Measurements from ENCODE around the gene ICA1.

The ICA1 gene

DNA sequence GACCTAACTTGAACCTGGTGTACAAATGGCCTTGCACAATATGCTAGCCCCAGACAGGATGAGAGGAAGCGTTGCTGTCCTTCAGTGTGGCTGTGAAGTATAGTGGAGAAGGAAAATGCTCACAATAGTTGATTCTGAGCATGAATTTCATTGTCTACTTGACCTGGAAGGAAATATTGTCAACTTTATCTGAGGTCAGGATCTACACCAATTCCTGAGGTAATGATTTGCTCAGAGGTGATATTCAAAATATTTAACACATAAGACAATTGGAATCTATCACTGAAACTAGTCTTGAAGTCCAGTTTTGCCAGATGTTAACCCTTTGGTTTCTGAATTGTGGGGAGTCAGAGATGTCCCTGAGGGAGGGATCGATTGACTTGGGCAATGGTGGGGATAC, 20.9 kb upstream of the ICA1 start:
- no peaks in the 10 kb centered on the region for H3K36me3 Mint-ChIP-seq
- no peak overlapping the region for H3K4me3 Mint-ChIP-seq
- no peaks in the 10 kb centered on the region for H3K9me3 Mint-ChIP-seq
- no peak overlapping the region for H3K27ac Mint-ChIP-seq
- DNase-seq (ENCODE audit: low spot score in 2 of 2) (no peak), ATAC-seq (no peak)
- no peaks in the 10 kb centered on the region for H3K4me1 Mint-ChIP-seq

DNA sequence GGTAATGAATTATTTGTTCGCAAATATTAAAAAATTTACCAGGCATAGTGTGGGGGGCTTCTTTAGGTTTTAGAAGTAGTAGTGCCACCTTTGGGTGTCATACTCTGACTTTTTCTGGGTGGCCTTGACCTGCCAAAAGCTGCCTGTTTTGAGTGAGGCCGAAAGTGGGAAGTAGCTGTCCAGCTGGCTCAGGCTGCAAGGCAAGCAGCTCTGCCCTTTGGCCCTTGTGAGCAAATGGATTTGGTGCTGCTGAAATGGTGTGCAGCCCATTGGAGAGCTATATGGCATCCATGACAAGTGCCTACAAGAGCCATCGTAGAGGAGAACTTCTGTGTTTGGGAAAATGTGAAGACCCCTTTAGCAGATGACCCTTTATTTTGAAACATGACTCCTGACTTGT, 20.2 kb upstream of the ICA1 start:
- Mint-ChIP-seq H3K9me3 (no peaks in the 10 kb centered on the region), H3K4me1 (no peaks in the 10 kb centered on the region), H3K27ac (no peak overlapping the region), H3K36me3 (no peaks in the 10 kb centered on the region), H3K4me3 (no peak overlapping the region)
- DNase-seq (ENCODE audit: low spot score in 2 of 2) (no peak), ATAC-seq (no peak)

DNA sequence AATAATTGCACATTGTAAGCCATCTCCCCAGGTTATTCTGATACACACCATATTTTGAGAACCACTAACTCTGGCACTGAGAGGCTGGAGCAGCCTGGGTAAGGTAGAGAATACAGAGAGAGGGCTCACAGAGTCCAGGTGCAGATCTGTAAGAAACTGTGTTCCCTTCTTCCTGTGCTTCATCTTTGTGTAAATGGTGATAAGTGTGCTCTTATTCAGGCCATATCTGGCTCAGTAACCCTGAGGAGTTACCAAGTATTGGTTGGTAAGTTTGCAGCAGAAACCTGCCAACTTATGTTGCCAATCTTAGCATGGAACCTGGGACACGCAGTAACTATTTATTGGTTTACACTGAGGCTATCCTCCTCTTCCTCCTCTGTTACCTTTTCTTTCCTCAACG, 16.2 kb upstream of the ICA1 start:
- Mint-ChIP-seq H3K9me3 (no peaks in the 10 kb centered on the region), H3K4me1 (no peaks in the 10 kb centered on the region), H3K36me3 (no peaks in the 10 kb centered on the region), H3K27ac (no peak overlapping the region), H3K4me3 (no peak overlapping the region)
- no peak for DNase-seq (ENCODE audit: low spot score in 2 of 2)
- no peak for ATAC-seq

DNA sequence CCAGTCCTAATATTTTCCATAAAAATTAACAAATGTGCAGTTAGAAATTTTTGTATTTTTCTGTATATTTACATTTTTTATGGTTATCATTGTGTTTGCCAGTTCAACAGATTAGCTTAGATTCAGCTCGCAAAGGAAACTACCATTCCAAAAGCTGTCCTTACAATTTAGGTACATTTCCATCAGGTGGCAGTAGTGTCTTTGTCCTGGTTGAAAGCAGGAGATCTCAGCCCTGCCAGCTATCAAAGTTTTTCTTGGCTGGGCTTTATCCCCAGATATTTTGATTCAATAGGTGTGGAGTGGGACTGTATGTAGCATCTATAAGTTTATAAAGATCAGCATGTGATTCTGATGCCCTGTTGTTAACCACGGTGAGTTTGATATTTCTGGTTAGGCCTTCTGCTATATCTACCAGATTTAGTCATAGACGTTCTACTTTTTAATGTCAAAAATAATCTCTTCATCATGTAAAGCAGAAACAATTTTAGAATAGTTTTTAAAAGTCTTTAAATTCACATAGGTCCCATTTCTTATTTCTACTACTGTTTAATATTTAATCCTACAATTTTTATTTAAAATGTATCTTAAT, 15.5 kb upstream of the ICA1 start:
- no peak for ATAC-seq
- no peaks in the 10 kb centered on the region for H3K9me3 Mint-ChIP-seq
- no peak overlapping the region for H3K27ac Mint-ChIP-seq
- no peak for DNase-seq (ENCODE audit: low spot score in 2 of 2)
- no peaks in the 10 kb centered on the region for H3K4me1 Mint-ChIP-seq
- H3K4me3 Mint-ChIP-seq: no peak overlapping the region
- no peaks in the 10 kb centered on the region for H3K36me3 Mint-ChIP-seq

DNA sequence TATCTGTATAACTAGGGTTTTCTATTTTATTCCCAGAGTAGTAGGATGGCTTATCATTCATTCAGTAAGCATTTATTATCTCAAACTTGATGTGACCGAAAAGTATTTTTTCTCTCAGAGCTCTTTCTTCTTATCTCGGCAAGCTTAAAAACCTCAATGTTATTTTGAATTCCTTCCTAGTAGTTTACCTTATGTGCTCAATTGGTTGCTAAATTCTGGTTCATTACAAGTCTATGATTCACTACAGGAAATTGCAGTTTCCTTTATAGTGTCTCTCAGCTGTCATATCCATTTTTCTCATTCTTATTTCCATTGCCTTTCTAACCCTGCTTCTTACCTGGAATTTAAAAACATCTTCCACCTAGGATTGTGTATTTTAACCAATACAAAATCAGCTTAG, 12.6 kb upstream of the ICA1 start:
- no peak overlapping the region for H3K4me3 Mint-ChIP-seq
- H3K27ac Mint-ChIP-seq: no peak overlapping the region
- no peaks in the 10 kb centered on the region for H3K9me3 Mint-ChIP-seq
- no peak for ATAC-seq
- no peaks in the 10 kb centered on the region for H3K4me1 Mint-ChIP-seq
- DNase-seq (ENCODE audit: low spot score in 2 of 2): no peak
- no peaks in the 10 kb centered on the region for H3K36me3 Mint-ChIP-seq

DNA sequence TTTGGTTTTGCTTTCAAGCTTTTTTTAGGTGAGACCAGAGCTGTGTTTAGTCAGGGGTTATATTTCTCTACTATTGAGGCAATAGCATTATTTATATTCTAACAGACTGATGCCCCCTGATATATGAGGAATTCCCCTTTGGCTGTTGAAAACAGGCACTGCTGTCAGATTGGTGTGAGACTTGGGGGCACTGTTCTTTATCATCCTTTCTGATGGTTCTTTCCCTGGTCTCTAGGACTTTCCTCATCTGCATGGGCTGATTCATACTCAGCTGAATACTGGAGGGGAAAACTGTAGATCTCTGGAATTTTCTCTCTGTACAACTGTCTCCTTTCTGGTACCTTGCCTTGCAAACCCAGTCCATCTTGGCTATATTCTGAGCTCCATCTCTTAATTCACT, 10.0 kb upstream of the ICA1 start:
- Mint-ChIP-seq H3K27ac (no peak overlapping the region), H3K9me3 (no peaks in the 10 kb centered on the region), H3K4me3 (no peak overlapping the region), H3K36me3 (no peaks in the 10 kb centered on the region), H3K4me1 (no peaks in the 10 kb centered on the region)
- ATAC-seq (no peak), DNase-seq (ENCODE audit: low spot score in 2 of 2) (no peak)

DNA sequence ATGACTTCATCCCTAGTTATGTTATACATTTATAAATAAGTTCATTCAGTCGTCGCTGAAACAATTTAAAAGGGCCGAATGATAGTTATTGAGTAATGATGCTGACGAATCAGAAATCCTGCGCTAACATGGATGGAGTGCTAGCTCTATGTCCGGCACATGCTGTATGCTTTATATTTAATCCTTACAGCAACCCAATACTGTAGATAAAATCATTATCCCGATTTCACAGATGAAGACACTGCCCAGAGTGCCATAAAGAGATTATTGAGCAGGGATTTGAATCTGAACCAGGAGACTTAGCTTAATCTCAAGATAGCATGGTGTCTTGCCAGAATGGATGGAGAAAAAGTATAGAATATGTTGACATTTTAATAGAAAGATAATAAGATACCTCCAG, 1.1 kb upstream of the ICA1 start:
- Mint-ChIP-seq H3K27ac (no peak overlapping the region), H3K9me3 (no peaks in the 10 kb centered on the region), H3K4me3 (peak overlapping the region; percentile 42), H3K4me1 (no peaks in the 10 kb centered on the region), H3K36me3 (no peaks in the 10 kb centered on the region)
- ATAC-seq (no peak), DNase-seq (ENCODE audit: low spot score in 2 of 2) (no peak)

DNA sequence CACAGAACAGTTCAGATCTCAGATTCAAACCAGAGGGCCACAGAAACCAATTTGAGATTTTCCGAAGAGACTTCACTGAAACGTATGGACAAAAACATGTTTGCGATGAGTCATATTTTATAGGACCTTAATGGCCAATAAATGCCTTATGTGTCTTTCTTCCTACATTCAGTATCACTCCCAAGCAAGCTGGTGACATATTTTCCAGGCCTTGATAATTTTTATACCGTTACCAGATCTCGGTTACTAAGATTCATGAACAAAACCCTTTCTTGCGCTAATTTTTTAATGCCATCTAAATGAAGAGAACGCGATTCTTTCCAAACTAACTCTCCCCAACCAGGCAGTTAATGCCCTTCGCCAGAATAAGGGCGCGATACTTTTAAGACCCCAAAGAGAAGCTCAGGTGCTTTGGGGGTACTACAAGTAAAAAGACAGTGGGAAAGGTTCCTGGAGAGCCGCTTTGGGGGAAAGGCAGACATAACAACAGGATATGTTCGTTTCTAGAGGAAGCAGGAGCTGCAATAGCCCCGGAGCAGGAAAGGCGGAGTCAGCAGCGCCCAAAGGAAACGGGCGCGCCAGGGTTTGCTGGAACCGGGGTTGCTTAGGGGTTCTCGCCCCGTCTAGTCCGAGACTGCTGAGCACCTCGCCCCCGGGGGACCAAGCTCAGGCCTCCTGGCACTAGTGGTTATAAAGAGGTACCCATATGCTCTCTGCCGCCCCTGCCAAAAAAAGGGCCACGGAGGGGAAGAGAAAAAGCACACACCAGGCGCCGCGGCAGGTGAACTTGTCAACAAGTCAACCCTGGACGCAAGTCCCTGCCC, 884 bp downstream of the ICA1 start:
- Mint-ChIP-seq H3K36me3 (no peaks in the 10 kb centered on the region), H3K27ac (no peak overlapping the region), H3K4me1 (no peaks in the 10 kb centered on the region), H3K4me3 (peak overlapping the region; percentile 67), H3K9me3 (no peaks in the 10 kb centered on the region)
- DNase-seq (ENCODE audit: low spot score in 2 of 2) (peak in 1 of 2 donors; percentile 53), ATAC-seq (peak; percentile 22)

DNA sequence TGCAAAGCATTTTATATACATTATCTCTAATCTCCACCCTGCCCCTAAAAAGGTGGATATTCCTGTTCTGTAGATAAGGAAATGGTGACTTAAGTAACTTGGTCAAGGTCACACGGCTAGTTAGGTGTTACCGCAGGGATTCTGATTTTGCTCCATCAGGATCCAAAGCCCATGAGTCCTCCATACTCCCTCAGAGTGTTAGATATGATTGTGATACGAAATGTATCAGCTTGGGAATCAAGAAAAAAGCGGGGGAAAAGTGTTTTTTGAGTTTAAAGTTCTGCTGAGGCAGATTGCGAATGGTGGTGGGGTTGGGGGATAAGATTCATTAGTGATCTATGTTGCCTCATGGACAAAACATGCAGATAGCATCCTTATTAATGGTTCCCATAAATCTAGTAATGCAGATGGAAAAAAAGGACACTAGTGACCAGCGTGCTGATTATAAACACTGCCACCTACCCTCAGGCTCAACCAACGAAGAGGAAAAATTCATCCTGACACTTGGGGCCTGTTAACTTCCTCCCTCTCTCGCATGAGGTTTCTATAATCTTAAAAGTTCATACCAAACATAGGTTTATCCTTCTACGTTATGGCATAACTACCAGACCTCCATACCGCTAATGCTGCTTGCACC, 2.3 kb downstream of the ICA1 start:
- Mint-ChIP-seq H3K36me3 (no peaks in the 10 kb centered on the region), H3K4me3 (no peak overlapping the region), H3K9me3 (no peaks in the 10 kb centered on the region), H3K4me1 (no peaks in the 10 kb centered on the region), H3K27ac (no peak overlapping the region)
- no peak for ATAC-seq
- DNase-seq (ENCODE audit: low spot score in 2 of 2): no peak

DNA sequence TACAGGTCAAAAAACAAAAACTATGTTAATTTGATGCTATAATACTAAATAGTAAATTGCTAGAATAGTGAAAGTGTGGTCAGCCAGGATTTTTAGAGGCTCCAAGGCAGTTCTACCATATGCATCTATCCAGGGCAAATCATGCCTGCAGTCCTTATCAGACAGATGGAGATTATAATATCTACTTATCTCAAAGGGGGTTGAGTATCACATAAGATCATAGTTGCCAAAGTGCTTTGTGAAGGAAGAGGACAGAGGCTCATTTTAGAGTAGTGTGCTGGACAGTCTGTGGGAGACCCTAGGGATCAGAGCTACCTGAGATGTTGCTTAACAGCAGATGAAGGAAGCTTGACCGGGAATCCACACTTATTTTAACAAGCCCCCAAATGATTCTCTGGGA, 3.2 kb downstream of the ICA1 start:
- Mint-ChIP-seq H3K36me3 (no peaks in the 10 kb centered on the region), H3K4me3 (no peak overlapping the region), H3K9me3 (no peaks in the 10 kb centered on the region), H3K27ac (no peak overlapping the region), H3K4me1 (no peaks in the 10 kb centered on the region)
- ATAC-seq: no peak
- DNase-seq (ENCODE audit: low spot score in 2 of 2): no peak

DNA sequence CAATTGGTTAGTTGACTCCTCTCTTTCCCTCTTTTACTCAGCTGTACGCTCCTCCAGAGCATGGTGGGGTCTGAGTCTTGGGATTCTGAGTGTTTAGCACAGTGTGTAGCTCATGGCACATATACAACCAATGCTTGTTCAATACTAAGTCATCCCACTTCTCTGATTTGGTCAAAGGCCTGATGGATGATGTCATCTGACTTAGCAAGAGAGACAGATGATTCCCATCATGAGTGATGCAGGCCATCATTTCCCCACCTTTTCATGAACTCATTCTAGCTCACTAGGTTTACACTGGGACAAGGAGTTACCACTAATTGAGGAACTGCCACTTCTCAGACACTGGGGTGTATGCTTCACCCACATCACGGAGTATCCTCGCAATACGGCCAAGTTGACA, 3.8 kb downstream of the ICA1 start:
- Mint-ChIP-seq H3K36me3 (no peaks in the 10 kb centered on the region), H3K9me3 (no peaks in the 10 kb centered on the region), H3K4me3 (no peak overlapping the region), H3K27ac (no peak overlapping the region), H3K4me1 (no peaks in the 10 kb centered on the region)
- ATAC-seq (no peak), DNase-seq (ENCODE audit: low spot score in 2 of 2) (no peak)

DNA sequence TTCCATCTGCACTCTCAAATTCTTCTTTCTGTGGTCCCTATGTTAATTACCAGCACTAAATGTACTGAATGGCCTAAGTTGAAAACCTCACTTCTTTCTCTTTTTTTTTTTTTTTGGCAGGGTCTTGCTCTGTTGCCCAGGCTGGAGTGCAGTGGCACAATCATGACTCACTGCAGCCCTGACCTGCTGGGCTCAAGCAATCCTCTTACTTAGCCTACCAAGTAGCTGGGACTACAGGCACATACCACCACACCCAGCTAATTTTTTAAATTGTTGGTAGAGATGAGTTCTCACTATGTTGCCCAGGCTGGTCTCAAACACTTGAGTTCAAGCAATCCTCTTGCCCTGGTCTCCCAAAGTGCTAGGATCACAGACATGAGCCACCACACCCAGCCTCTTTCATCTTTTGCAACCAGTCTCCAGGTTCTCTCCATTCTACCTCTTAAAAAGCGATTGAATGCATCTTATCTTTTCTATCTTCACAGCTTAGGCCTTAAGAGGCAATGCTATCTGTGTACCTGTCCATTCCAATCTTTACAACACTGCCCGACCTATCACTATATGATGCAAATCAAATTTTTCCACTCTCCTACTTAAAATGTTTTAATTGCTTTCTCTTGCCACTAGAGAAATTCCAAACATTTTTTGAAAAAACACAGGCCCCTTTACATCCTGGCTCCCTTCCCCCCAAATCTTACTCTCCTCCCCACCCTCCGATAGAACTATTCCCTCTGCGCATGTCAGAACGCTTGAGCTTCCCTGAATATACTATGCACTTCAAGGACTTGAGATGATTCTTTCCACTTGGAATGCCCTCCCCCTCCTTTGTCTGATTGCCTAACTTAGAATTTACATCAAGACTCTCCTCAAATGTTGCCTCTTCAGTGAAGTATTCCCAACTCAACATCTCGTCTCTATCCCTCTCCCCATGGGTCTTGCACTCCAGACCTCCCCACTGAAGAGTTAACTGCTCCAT, 6.0 kb downstream of the ICA1 start:
- no peak overlapping the region for H3K4me3 Mint-ChIP-seq
- DNase-seq (ENCODE audit: low spot score in 2 of 2): no peak
- no peaks in the 10 kb centered on the region for H3K9me3 Mint-ChIP-seq
- ATAC-seq: no peak
- no peak overlapping the region for H3K27ac Mint-ChIP-seq
- no peaks in the 10 kb centered on the region for H3K4me1 Mint-ChIP-seq
- no peaks in the 10 kb centered on the region for H3K36me3 Mint-ChIP-seq

DNA sequence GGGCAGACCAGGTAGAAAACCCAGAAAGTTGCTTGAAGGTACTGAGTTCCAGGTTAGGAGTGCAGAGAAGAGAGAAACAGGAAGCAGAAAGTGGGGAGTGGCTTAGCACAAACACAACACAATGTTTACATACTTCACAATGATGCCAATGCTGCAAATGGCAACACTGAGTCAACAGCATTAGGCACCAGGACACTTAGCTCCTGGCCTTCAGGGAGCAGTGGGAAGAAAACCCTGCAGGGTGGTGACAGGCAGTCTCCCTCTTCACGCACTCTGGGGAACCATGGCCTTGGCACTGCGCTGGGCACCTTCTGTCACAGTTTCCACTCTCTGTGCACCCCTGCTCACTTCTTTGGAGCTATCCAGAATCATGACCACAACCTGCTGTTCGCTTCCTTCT, 7.3 kb downstream of the ICA1 start:
- H3K36me3 Mint-ChIP-seq: no peaks in the 10 kb centered on the region
- H3K9me3 Mint-ChIP-seq: no peaks in the 10 kb centered on the region
- no peak overlapping the region for H3K4me3 Mint-ChIP-seq
- H3K27ac Mint-ChIP-seq: no peak overlapping the region
- DNase-seq (ENCODE audit: low spot score in 2 of 2) (no peak), ATAC-seq (peak; percentile 31)
- H3K4me1 Mint-ChIP-seq: no peaks in the 10 kb centered on the region

DNA sequence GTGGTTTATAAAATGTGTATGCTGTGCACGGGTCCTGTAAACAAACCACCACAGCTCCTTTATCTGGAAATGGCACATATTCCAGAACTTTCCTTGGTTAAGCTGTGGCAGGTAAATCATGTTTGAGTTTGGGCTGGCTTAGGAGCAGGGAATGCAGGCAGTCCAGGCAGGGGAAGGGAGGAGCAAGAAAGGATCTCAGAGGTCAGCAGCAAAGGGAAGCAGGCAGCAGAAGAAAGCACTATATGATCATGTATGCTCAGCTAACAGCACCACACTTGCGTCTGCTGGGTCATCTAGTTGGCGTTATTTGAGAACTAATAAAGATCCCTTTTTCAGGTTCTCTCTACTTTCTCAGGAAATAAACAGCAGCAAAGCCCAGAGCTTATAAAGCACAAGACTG, 7.8 kb downstream of the ICA1 start:
- no peak overlapping the region for H3K27ac Mint-ChIP-seq
- ATAC-seq (no peak), DNase-seq (ENCODE audit: low spot score in 2 of 2) (no peak)
- no peaks in the 10 kb centered on the region for H3K4me1 Mint-ChIP-seq
- no peak overlapping the region for H3K4me3 Mint-ChIP-seq
- no peaks in the 10 kb centered on the region for H3K9me3 Mint-ChIP-seq
- H3K36me3 Mint-ChIP-seq: no peaks in the 10 kb centered on the region

DNA sequence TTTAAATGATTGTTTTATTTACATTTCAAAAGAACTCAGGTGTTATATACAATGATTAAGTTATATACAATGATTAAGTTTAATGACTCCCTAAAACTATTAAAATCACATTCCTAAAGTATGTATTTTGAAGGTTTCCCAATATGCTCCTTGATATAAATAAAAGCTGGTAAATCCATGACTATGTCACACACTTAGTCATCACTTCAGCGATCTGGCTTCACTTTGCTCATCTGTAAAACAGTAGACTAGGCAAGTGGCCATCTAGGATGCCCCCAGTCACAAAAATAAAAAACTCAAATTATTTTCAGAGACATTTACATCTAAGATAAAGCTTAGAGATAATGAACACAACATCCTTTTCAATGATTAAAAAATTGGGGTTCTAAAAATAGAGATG, 10.8 kb downstream of the ICA1 start:
- no peaks in the 10 kb centered on the region for H3K9me3 Mint-ChIP-seq
- DNase-seq (ENCODE audit: low spot score in 2 of 2): no peak
- no peak overlapping the region for H3K27ac Mint-ChIP-seq
- ATAC-seq: no peak
- H3K4me3 Mint-ChIP-seq: no peak overlapping the region
- no peaks in the 10 kb centered on the region for H3K36me3 Mint-ChIP-seq
- H3K4me1 Mint-ChIP-seq: no peaks in the 10 kb centered on the region

All from stimulated activated effector memory CD8-positive, alpha-beta T cell treated with anti-CD3 and anti-CD28 coated beads, Interleukin-12 subunit alpha, Interleukin-12 subunit beta, amount 100 ng/mL, for 72 hours (primary cell).